ENCODE data around the gene SUN5. TPM values are rescaled to one million over a fixed set of nuclear protein-coding genes. Genes with fewer than 3 reads are reported as not detected.

SUN5 gene
- total and polyA plus RNA-seq, 9 donors, result not detected

GRCh38 chr20:33016581-33017109 lies 12.4 kb upstream of the SUN5 start:
- WGBS, 3 donors, result 64 to 78% (median 68%) methylated on average over 7 of the region's 7 CpGs
- DNase-seq, result no peak

GRCh38 chr20:33015700-33016580 lies 11.7 kb upstream of the SUN5 start:
- no peak for DNase-seq
- Histone ChIP-seq H3K4me1 (ENCODE audit: insufficient read depth) (no peaks in the 10 kb centered on the region), H3K27ac (no peak overlapping the region), H3K27me3 (no peaks in the 10 kb centered on the region), H3K36me3 (no peaks in the 10 kb centered on the region), H3K4me3 (no peak overlapping the region), H3K9me3 (no peaks in the 10 kb centered on the region)
- 65 to 73% (median 71%) methylated on average over 15 of the region's 15 CpGs for WGBS, 3 donors
- intact Hi-C loops (cut with DNase I), result no loop called here
- TF ChIP-seq EP300 (IDR thresholded peaks at IDR 0.05) (no peak), POLR2A (IDR thresholded peaks at IDR 0.05) (no peak), CTCF (IDR thresholded peaks at IDR 0.05) (no peak)

More at GRCh38 chr20:33016581-33017109, 12.4 kb upstream of the SUN5 start:
- no peaks in the 10 kb centered on the region for H3K27me3 ChIP-seq
- no peaks in the 10 kb centered on the region for H3K9me3 ChIP-seq
- TF ChIP-seq EP300 (IDR thresholded peaks at IDR 0.05) (no peak), POLR2A (IDR thresholded peaks at IDR 0.05) (no peak), CTCF (IDR thresholded peaks at IDR 0.05) (no peak)
- no peak overlapping the region for H3K27ac ChIP-seq
- intact Hi-C loops (cut with DNase I), result no loop called here
- no peak overlapping the region for H3K4me3 ChIP-seq
- no peaks in the 10 kb centered on the region for H3K36me3 ChIP-seq
- H3K4me1 ChIP-seq (ENCODE audit: insufficient read depth), result no peaks in the 10 kb centered on the region

- intact Hi-C loops (cut with DNase I), result no loop called here
- Histone ChIP-seq H3K4me3 (no peak overlapping the region), H3K9me3 (no peaks in the 10 kb centered on the region), H3K4me1 (ENCODE audit: insufficient read depth) (no peaks in the 10 kb centered on the region), H3K36me3 (no peaks in the 10 kb centered on the region), H3K27me3 (no peaks in the 10 kb centered on the region), H3K27ac (no peak overlapping the region)
- 33 to 48% (median 42%) methylated on average over 10 of the region's 10 CpGs for WGBS, 3 donors
- TF ChIP-seq EP300 (IDR thresholded peaks at IDR 0.05) (no peak), POLR2A (IDR thresholded peaks at IDR 0.05) (no peak), CTCF (IDR thresholded peaks at IDR 0.05) (no peak)
- DNase-seq, result no peak
These were observed 10.9 kb upstream of the SUN5 start for GRCh38 chr20:33015114-33015484.

GRCh38 chr20:33014336-33015113 lies 10.3 kb upstream of the SUN5 start:
- Histone ChIP-seq H3K36me3 (no peaks in the 10 kb centered on the region), H3K27me3 (no peaks in the 10 kb centered on the region), H3K9me3 (no peaks in the 10 kb centered on the region), H3K27ac (no peak overlapping the region), H3K4me3 (no peak overlapping the region), H3K4me1 (ENCODE audit: insufficient read depth) (no peaks in the 10 kb centered on the region)
- 53 to 61% (median 55%) methylated on average over 16 of the region's 16 CpGs for WGBS, 3 donors
- DNase-seq, result no peak
- intact Hi-C loops (cut with DNase I), result no loop called here
- TF ChIP-seq POLR2A (IDR thresholded peaks at IDR 0.05) (no peak), EP300 (IDR thresholded peaks at IDR 0.05) (no peak), CTCF (IDR thresholded peaks at IDR 0.05) (no peak)

Data from ovary (tissue), 9 donors.